NCI-H460 (cell line): ENCODE data around the gene SCAPER. TPM values are rescaled to one million over a fixed set of nuclear protein-coding genes. Genes with fewer than 3 reads are reported as not detected.

Experiments used
- DNase-seq: peaks from one replicate; pipeline ENCODE4 v3.0.0-alpha.2; 2016; ENCODE audit warnings: low read depth; ENCODE audit errors: extremely low read depth
- total RNA-seq: library from RNA; depleted of rRNA; stranded (reverse); fragments of >200 nt; shearing (Covaris generic); gene quantifications from 2 replicates; pipeline ENCODE4 v1.2.3, GENCODE V29; 2014

Gene SCAPER
- total RNA-seq, 1 experiment from 2014 or later, result 8.8 TPM

DNA sequence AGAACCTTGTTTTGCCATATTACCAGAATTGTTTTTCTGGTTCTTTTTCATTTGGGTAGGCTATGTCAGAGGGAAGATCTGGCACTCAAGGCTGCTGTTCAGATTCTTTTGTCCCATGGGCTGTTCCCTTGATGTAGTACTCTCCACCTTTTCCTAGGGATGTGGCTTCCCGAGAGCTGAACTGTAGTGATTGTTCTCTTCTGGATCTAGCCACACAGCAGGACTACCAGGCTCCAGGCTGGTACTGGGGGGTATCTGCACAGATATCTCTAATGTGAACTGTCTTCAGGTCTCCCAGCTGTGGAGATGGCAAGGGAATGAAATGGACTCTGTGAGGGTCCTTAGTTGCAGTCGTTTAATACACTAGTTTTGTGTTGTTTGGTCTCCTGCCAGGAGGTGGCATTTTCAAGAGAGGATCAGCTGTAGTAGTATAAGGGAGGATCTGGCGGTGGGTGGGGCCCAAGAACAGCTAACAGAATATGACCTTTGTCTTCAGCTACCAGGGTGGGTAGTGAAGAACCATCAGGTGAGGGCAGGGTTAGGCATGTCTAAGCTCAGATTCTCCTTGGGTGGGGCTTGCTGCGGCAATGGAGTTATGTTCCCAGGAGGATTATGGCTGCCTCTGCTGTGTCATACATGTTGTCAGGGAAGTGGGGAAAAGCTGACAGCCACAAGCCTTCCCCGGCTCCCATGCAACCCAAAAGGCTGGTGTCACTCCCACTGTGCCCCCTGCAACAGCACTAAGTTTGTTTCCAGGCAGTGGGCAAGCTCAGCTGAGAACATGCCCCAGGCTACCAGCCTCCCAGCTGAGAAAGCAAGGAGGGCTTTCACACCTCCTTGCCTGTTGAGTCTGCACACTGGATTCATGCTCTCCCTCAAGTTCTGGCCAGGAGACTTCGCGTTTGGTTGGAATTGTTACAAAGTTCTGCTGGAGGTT lies 316.1 kb downstream of the SCAPER start:
- DNase-seq, result no peak

DNA sequence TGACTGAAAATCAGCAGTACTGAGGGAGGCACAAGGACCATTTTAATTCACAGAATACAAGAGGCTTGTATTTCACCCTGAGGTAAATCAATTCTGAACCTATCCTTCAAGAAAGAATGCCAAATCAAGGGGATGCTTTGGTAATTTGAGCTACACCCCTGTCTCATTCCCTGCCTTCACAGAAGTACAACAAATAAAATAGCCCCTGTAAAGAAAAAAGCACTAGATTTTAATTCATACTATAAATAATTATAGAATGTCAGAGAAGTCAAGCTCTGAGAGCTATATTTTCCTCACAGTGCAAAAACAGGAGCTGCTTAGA lies 319.6 kb downstream of the SCAPER start:
- DNase-seq, result no peak

DNA sequence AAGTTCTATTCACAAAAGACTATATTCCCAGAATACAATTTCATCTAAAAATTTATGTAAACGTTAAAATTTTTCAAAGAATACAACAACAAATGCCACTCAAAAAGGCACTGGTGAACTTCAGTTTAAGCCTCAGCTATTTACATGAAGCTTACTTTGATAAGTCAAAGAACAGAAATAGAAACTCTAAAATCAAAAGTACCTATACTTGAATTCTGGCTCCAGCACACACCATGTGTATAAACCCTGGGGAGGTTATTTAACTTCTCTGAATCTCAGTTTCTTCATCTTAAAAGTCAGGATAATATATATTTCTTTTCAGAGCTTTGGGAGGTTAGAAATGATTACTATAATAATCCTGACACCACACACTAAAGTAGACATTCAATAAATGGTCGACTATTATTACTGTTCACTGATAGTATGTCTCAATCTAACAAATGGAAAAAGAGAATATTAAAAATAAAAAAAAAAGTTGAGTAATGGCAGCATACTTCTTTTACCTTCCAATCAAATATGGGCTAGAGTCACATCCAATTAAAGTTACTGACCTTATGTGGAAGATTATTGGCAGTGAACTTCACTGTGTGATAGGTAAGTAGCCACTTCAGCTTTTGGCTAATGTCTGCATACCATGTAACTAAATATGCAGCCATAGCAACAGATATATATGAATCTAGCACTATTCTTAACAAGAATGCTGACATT lies 320.1 kb downstream of the SCAPER start:
- DNase-seq, result no peak

DNA sequence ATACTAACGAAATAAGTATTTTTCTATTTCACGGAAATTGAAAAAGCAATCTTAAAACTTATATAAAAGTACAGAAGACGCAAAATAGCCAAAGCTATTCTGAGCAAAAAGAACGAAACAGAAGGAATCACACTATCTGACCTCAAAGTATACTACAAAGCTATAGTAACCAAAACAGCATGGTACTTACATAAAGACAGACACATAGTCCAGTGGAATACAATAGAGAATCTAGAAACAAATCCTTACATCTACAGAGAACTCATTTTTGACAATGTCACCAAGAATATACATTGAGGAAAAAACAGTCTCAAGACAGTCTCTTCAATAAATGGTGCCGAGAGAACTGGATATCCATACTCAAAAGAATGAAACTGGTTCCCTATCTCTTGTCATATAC lies 322.6 kb downstream of the SCAPER start:
- no peak for DNase-seq

DNA sequence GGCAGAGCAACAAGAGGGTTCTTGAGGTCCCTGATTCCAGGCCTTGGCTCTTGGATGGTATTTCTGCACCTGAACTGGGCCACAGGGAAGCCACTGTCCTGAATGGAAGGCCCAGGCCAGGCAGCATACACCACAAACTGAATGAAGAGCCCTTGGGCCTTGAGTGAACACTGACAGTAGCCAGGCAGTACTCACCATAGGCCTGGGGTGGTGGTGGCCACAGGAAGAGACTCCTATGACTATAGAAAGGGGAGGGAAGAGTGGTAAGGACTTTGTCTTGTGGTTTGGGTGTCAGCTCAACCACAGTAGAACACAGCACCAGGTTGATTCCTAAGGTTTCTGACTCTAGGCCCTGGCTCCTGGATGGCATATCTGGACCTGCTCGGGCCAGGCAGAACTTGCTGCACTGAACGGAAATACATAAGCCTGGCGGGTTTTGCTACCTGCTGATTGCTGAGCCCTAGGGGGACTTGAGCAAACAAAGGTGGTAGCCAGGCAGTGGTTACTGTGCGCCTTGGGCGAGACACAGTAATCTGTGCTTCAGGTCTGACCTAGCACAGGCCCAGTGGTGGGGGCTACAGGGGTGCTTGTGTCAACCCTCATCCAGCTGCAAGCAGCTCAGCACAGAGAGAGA lies 327.1 kb downstream of the SCAPER start:
- DNase-seq, result no peak

DNA sequence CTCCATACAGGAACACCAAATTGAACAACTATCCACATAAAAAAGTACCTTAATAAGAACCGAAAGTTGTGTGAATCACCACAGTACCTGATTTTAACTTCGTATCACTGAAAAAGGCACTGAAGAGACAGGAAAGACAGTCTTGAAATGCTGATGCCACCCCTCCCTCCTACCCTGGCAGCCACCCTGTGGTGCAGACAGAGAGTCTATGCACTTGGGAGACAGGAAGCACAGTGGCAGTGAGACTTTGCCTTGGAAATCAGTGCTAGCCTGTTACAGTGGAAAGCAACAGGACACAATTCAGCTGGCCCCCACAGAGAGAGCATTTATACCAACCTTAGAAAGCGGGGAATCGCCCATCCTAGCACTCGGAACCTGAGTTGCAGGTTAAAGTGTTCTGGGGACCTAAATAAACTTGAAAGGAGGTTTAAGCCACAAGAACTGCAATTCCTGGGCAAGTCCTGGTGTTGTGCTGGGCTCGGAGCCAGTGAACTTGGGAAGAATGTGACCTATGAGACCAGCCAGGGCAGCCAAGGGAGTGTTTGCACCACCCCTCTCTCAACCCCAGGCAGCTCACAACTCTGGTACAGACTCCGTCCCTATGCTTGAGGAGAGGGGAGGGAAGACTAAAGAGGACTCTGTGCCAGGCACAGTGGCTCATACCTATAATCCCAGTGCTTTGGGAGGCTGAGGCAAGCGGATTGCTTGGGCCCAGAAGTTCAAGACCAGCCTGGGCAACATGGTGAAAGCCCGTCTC lies 328.4 kb downstream of the SCAPER start:
- no peak for DNase-seq

DNA sequence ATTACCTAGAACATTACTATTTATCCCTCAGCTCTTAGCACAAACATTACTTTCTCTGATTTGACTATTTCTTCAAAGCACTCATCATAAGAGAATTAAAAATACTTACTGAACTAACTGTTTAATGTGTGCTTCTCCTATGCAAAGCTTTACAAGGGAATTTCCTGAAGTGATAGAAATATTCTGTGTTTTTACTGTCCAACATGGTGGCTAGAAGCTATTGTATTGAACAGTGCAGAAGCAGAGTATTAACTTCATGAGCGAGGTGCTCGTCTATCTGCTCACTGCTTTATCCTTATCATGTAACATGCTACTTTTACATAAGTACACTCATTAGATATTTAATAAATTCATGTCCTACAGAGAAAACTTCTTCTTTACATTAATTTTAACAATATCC lies 329.5 kb downstream of the SCAPER start:
- no peak for DNase-seq

DNA sequence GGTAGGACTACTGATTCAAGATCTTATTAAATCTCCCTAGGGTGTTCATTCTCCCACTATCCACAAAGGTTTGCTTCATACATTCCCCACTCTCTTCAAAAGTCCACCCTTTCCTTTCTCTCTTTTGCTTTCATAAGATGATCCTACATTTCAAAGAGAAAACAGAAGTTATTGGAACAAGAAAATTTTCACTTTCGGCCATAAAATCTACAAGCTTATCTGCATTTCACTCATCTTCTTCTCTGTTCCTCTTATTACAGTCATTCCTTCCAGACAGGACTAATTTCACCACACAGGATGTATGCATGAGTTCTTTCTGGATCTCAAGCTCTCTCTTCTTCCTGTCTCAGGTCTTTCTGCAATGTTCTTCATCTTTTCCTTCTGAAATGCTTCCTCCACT lies 329.9 kb downstream of the SCAPER start:
- no peak for DNase-seq

DNA sequence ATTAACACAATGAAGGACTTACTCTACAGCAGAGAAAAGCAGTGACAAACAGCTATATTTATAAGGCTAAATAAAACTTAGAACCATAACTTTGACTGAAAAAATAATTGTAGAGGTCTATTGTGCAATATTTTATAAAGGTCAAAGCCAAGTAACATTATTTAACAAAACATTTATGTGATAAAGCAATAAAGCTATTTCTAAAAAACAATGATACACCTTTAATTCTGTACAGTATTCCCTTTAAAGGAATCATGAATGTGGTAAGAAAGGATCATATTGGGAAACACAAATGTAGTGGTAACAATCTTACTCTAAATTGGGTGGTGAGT lies 332.2 kb downstream of the SCAPER start:
- no peak for DNase-seq

DNA sequence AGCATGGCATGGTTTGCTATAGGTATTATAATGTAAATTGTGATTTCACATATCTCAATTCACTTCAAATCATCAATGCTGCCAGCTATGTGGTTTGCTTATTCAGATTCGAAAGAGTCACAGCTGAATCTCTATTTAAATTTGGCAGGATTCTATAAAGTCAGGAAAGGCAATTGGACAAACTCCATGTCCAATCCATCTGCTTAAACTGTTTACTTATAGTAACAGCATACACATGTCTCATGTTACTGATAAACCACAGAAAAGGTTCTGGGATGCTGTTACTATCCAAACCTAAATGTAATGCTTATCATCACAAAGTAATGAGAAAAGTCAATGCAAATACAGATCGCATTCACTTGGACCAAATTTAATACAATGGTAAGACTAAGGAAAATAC lies 338.9 kb downstream of the SCAPER start:
- DNase-seq, result peak; percentile 2

DNA sequence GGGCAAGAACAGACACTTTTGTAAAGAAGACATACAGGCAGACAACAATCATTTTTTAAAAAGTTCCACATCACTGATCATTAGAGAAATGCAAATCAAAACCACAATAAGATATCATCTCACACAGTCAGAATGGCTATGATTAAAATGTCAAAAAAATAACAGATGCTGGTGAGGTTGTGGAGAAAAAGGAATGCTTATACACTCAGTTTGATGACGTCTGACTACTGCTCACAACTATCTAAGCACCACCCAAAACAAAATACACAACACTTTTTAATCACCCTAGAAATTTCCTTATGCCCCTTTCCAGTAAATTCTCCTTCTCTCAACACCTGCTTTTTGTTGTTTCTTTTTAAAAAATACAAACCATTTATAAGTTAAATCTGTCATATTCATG lies 339.8 kb downstream of the SCAPER start:
- no peak for DNase-seq

DNA sequence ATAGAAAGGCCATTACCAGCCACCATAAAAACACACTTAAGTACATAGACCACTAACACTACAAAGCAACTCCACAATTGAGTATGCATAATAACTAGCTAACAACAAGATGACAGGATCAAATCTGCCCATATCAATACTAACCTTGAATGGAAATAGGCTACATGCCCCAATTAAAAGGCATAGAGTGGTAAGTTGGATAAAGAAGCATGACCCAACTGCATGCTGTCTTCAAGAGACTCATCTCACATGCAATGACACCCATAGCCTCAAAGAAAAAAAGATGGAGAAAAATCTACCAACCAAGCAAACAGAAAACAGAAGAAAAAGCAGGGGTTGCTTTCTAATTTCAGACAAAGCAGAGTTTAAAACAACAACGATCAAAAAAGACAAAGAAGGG lies 349.9 kb downstream of the SCAPER start:
- no peak for DNase-seq

DNA sequence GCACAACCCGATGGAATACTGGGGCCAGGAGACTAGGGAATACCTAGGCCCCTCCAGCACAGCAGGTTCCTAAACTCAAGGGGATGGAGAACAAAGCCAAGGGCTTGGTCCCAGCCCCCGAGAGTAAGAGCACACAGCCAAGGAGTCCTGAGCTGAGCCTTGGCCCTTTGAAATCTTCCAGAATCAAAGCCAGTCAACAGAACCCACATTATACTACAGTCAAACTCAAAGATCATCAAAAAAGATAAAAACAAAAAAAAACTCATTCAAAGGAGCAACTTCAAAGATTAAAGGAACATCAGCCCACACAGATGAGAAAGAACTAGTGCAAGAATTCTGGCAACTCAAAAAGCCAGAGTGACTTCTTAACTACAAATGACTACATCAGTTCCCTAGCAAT lies 351.6 kb downstream of the SCAPER start:
- no peak for DNase-seq

DNA sequence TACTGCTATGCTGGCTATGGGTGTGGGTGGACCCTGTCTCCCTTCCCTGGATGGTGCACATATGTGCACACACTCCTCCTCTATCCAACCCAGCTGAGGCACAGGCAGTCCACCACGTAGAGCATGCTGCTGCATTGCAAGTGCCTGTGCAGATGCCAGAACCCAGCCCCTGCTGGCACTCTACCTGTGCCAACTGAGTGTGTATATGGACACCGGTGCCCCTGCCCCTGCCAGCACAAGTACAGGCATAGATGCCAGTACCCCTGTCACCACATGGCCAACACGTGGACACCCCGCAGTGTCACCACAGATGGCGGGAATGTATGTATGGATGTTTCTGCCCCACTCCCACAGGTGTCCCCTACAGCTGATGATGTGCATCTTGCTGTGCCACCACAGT lies 352.0 kb downstream of the SCAPER start:
- no peak for DNase-seq

DNA sequence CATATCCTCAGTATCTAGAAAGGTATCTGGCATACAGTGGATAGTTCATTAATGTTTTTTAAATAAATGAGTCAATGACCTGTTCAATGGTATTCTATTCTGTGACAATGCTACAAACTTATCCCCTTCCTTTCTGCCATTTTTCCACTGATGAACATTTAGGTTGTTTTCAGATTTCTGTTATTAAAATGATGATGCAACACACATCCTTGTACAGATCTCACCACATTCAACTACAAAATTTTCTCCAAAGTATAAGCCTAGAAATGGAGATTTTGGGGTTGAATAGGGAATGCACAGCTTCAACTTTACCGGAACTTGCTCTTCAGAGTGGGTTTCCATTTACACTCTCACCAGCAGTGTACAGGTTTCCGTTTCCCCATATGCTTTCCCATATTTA lies 358.3 kb downstream of the SCAPER start:
- DNase-seq, result no peak

DNA sequence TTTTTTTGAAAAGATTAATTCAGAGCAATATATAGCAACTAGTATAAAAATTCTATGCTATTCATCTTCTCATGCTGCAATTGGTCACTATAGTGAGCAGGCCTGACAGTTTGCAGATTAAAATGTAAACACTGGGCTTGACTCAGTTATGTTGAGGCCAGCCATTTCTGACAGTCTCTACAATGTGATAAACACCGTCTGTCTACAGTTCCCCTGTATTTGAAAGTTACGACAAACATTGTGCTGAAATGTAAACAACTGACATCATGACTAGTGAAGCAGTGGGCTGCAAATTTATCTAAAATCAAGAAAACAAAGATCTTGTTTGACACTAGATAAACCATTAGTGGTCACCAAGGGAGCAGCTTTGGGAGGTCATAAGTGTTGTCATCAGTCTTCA lies 371.1 kb downstream of the SCAPER start:
- DNase-seq, result no peak

DNA sequence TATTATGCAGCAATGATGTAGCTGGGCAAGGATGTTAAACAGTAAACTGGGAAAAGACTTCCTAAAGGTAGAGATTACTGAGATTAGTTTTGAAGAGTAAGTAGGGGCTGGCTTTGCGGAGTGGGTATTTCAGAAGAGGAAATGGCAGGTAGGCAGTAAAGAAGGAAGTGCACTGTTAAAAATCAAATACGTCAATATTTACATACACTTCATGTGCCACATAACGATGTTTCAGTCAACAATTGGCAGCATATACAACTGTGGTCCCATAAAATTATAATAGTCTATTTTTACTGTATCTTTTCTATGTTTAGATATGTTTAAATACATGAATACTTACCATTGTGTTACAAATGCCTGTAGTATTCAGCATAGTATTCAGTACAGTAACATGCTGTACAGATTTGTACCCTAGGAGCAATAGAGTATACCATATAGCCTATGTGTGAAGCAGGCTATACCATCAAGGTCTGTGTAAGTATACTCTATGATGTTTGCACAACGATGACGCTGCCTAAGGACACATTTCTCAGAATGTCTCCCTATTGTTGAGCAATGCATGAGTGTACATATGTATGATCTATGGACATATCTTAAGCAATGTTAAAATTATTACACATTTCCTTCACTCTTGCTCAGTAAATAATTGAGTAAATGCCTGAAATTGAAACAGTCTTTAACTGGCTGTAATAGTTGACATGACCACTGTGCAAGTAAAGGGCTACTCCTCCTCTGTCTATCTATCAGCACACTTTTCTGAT lies 371.9 kb downstream of the SCAPER start:
- peak; percentile 15 for DNase-seq

DNA sequence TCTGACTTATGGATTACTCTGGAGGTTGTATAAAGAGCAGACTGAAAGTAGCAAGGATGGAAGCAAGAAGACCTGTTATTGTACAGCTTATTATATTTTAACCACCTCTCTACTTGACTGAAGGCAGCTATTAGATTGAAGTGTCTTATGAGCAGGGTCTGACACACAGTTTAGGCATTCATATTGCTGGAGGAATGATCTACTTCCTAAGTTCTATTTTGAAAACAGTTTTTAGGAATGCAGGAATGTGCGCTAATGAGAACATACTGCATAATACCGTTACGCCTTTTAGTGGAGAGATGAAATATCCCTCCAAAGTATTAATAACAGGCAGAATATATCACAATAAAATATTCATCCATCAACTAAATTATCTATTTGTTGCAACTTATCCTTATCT lies 375.2 kb downstream of the SCAPER start:
- DNase-seq, result no peak

DNA sequence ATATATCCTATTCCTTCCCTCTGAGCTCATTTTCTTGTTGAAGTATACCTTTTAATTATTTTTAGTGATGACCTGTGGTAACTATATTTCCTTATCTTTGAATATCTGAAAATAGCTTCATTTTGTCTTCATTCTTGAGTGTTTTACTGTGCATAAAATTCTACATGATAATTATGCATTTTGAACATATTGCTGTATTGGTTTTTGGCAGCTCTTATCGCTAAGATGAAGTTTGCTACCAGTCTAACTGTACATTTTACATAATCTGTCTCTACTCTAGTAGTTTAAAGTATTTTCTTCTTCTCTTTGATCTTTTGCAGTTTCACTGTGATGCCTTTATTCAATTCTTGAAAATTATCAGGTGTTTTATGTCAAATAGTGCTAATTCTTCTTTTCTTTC lies 379.0 kb downstream of the SCAPER start:
- DNase-seq, result no peak

DNA sequence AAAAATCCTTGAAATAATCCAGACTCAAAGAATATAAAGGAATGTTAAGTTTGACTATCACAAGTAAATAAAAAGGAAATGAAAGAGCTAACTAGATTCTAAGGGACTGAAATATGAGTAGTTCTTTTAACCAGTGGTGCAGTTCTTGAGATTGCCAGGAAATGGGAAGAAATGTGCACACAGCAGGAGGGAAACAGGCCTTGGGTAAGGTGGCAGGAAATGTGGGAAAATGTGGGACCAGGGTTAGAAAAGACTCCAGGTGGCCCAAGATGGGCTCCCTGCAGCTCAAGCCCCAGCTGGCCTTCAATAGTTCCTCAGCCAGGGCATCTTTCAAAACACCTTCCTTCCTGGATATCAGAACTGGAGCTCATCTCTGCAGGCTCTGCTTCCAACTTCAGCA lies 387.2 kb downstream of the SCAPER start:
- DNase-seq, result no peak
